ENCODE measurements around the gene USP30. TPM values are rescaled to one million over a fixed set of nuclear protein-coding genes. Genes with fewer than 3 reads are reported as not detected.
"Not testable (repeated sequence)": the region's sequence is repeated elsewhere in the genome, so short reads cannot be mapped to it uniquely, and the experiment has no call there.

The USP30 gene
- total and polyA plus RNA-seq, 8 donors = 4.8 to 11.2 (median 9.3) TPM

DNA sequence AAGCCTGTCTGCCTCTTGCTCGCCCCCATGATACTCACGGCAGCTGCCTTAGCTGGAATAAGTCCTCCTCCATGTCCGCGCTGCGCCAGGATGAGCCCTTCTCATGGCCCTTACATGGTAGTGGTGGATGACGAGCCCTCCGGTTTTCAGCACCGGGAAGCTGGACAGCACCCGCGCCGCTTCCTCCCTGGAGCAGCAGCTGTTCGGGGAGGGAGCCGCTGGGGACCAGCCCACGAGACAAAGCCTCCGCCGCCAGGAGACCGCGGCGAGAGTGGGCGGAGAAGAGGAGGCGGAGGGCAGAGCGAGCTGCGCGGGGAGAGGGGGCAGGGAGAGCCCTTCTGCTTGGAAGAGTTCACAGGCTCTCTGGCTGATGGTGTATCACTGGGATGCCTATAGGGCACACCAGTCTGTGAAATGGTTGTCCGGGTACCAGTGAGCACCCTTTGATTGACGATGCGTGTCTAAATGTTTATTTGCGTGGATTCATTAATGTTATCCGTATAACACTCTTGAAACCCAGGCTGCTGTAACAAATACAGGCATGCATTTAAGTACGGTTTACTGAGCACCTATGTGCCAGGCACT lies 31.5 kb upstream of the USP30 start, which contains the start of gene SVOP:
SVOP (minus strand) TSS at position 273 of the 585 bp plus-strand sequence; CDS start at position 73, 200 bp downstream.
- Histone ChIP-seq H3K36me3 (no peaks in the 10 kb centered on the region), H3K27me3 (no peaks in the 10 kb centered on the region), H3K4me1 (no peaks in the 10 kb centered on the region), H3K4me3 (peak within 1 kb of the TSS in 1 of 4 donors; percentile 13), H3K9me3 (no peaks in the 10 kb centered on the region), H3K27ac (no peak within 1 kb of the TSS)
- ATAC-seq = peak; percentile 82 to 99 (median 96)
- intact Hi-C loops (cut with DNase I) = no loop called here
- TF ChIP-seq, protein P1, sequence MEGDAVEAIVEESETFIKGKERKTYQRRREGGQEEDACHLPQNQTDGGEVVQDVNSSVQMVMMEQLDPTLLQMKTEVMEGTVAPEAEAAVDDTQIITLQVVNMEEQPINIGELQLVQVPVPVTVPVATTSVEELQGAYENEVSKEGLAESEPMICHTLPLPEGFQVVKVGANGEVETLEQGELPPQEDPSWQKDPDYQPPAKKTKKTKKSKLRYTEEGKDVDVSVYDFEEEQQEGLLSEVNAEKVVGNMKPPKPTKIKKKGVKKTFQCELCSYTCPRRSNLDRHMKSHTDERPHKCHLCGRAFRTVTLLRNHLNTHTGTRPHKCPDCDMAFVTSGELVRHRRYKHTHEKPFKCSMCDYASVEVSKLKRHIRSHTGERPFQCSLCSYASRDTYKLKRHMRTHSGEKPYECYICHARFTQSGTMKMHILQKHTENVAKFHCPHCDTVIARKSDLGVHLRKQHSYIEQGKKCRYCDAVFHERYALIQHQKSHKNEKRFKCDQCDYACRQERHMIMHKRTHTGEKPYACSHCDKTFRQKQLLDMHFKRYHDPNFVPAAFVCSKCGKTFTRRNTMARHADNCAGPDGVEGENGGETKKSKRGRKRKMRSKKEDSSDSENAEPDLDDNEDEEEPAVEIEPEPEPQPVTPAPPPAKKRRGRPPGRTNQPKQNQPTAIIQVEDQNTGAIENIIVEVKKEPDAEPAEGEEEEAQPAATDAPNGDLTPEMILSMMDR (IDR thresholded peaks at IDR 0.05) = no peak
- DNase-seq = peak; percentile 54 to 91 (median 77)
- 4% methylated on average over 30 of the region's 30 CpGs for WGBS, 2 donors
- FAIRE-seq = no peak

DNA sequence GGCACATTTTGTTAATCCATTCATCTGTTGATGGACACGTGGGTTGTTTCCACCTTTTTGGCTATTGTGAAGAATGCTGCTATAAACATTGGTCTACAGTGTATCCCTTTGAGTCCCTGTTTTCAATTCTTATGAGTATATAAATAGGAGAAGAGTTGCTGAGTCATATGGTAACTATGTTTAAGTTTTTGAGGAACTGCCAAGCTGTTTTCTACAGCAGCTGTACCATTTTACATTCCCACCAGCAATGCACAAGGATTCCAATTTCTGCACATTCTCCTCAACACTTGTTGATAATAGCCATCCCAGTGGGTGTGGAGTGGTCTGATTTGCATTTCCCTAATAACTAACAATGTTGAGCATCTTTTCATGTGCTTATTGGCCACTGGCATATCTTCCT lies 24.6 kb upstream of the USP30 start:
- TF ChIP-seq, protein P1 (IDR thresholded peaks at IDR 0.05) = no peak
- DNase-seq (no peak), ATAC-seq (no peak), FAIRE-seq (no peak)
- H3K4me1 ChIP-seq = no peaks in the 10 kb centered on the region
- H3K4me3 ChIP-seq = no peak overlapping the region
- H3K27me3 ChIP-seq = no peaks in the 10 kb centered on the region
- 15 to 27% methylated on average over 1 of the region's 1 CpG for WGBS, 2 donors
- intact Hi-C loops (cut with DNase I) = no loop called here
- H3K9me3 ChIP-seq = no peaks in the 10 kb centered on the region
- no peak overlapping the region for H3K27ac ChIP-seq
- H3K36me3 ChIP-seq = no peaks in the 10 kb centered on the region

DNA sequence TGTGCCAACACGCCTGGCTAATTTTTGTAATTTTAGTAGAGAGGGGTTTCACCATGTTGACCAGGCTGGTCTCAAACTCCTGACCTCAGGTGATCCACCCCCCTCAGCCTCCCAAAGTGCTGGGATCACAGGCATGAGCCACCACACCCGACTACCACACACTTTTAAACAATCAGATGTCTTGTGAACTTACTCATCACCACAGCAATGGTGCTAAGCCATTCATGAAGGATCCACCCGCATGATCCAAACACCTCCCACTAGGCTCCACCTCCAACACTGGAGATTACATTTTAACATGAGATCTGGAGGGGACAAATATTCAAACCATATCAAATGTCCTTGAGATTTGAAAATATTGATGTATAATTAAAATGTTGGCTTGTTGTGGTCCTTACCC lies 23.8 kb upstream of the USP30 start:
- DNase-seq; H3K27ac ChIP-seq; ATAC-seq; H3K4me3 ChIP-seq; H3K4me1 ChIP-seq; H3K36me3 ChIP-seq; H3K27me3 ChIP-seq; H3K9me3 ChIP-seq; FAIRE-seq; intact Hi-C loops (cut with DNase I): not testable (repeated sequence)
- 33% methylated on average over 3 of the region's 3 CpGs for WGBS, 2 donors

DNA sequence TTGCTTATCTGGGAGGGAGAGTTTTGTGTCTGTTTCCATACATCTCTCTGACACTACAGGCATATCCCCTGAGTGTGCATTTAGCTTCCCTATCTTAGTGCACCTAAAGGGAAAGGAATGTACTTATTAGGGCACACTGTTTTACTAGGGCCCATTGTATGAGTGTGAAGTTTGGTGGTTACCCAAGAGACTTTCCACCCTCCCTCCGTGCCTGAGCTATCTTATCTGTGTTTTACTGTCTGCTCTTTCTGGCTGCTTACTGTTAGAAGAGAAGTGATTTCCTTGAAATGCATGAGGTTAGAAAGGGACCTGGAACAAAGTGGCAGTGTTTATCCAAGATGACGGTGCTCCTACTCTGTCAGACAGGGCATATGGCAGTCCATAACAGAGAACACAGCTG lies 23.0 kb upstream of the USP30 start:
- Histone ChIP-seq H3K9me3 (no peaks in the 10 kb centered on the region), H3K36me3 (no peaks in the 10 kb centered on the region), H3K4me1 (no peaks in the 10 kb centered on the region), H3K4me3 (no peak overlapping the region), H3K27me3 (no peaks in the 10 kb centered on the region), H3K27ac (no peak overlapping the region)
- DNase-seq (no peak), ATAC-seq (no peak), FAIRE-seq (no peak)
- intact Hi-C loops (cut with DNase I) = no loop called here
- TF ChIP-seq, protein P1 (IDR thresholded peaks at IDR 0.05) = no peak
- WGBS, 2 donors = 35 to 43% methylated on average over 2 of the region's 2 CpGs

DNA sequence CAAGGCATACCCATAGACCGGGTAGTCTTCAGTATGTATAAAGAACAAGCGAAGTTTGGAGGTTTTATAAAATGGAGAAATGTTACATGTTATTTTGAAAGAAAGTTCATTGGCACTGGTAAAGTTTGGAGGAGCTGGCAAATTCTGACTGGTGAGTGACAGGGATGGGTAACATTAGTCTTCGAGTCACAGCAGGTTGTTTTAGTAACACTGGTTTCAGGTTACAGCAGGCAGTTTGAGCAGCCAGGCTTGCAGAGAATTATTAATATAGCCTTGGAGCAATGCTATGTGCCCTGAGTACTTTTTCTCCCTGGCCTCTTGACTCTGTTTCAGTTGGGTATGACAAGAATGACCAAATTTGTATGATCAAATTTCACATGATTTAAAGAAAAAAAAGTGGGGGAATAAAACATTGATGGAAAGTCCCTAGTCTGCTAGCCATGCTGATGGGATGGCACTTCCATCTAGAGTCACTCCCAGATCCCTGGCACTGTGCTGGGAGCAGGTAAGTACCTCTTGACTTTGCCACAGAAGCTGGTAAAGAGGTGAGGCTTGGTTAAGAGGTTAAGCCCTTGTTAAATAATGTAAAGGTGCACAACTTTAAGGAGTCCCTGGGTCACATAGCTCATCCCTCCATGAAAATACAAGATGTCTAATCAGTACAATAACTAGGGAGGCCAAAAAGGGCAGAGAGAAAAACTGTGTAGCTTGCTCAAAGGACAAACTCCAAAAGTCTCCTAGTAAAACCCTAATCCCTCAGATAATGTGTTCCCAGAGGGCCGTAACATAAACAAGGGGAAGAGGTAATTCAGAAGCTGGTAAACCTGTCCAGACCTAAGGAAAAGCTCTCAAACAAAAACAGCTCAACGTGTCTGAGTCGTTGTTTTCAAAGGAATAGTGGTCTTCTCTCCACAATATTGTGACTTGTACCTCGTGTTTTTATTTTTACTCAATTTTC lies 18.9 kb upstream of the USP30 start:
- Histone ChIP-seq H3K27me3 (no peaks in the 10 kb centered on the region), H3K36me3 (no peaks in the 10 kb centered on the region), H3K4me3 (no peak overlapping the region), H3K27ac (no peak overlapping the region), H3K4me1 (no peaks in the 10 kb centered on the region), H3K9me3 (no peaks in the 10 kb centered on the region)
- intact Hi-C loops (cut with DNase I) = no loop called here
- DNase-seq (no peak), FAIRE-seq (no peak), ATAC-seq (no peak)
- WGBS, 2 donors = 43 to 53% methylated on average over 7 of the region's 7 CpGs
- TF ChIP-seq, protein P1 (IDR thresholded peaks at IDR 0.05) = no peak
